ENCODE data around the gene BRD7. TPM values are rescaled to one million over a fixed set of nuclear protein-coding genes. Genes with fewer than 3 reads are reported as not detected.

BRD7 gene
- total RNA-seq, 1 experiment from 2014 or later, result 81.6 TPM

GRCh38 chr16:50280932-50281331 is 87.9 kb downstream of the BRD7 start:
- Histone ChIP-seq H3K4me1 (no peaks in the 10 kb centered on the region), H3K9me3 (replicated peaks) (peaks cover 4% of the 10 kb centered on the region), H3K36me3 (no peaks in the 10 kb centered on the region; the same call in 1 of the 2 replicates), H3K4me3 (no peak overlapping the region), H3K27me3 (no peaks in the 10 kb centered on the region), H3K27ac (no peak overlapping the region)
- no peak for DNase-seq

- no peak for DNase-seq
- no peaks in the 10 kb centered on the region for H3K27me3 ChIP-seq
- no peak overlapping the region for H3K4me3 ChIP-seq
- H3K36me3 ChIP-seq, result no peaks in the 10 kb centered on the region; the same call in 1 of the 2 replicates
- no peaks in the 10 kb centered on the region for H3K4me1 ChIP-seq
- no peak overlapping the region for H3K27ac ChIP-seq
- peaks cover 4% of the 10 kb centered on the region for H3K9me3 ChIP-seq (replicated peaks)
Observed at GRCh38 chr16:50279504-50279865, 89.3 kb downstream of the BRD7 start.

GRCh38 chr16:50278251-50278650 is 90.5 kb downstream of the BRD7 start:
- Histone ChIP-seq H3K36me3 (no peaks in the 10 kb centered on the region; the same call in 1 of the 2 replicates), H3K27ac (no peak overlapping the region), H3K9me3 (replicated peaks) (peaks cover 4% of the 10 kb centered on the region), H3K27me3 (no peaks in the 10 kb centered on the region), H3K4me1 (no peaks in the 10 kb centered on the region), H3K4me3 (no peak overlapping the region)
- no peak for DNase-seq

- H3K27me3 ChIP-seq, result no peaks in the 10 kb centered on the region
- H3K27ac ChIP-seq, result no peak overlapping the region
- H3K36me3 ChIP-seq, result no peaks in the 10 kb centered on the region; the same call in 1 of the 2 replicates
- H3K9me3 ChIP-seq (replicated peaks), result peaks cover 4% of the 10 kb centered on the region
- no peaks in the 10 kb centered on the region for H3K4me1 ChIP-seq
- DNase-seq, result no peak
- no peak overlapping the region for H3K4me3 ChIP-seq
Observed at GRCh38 chr16:50276801-50277555, 91.8 kb downstream of the BRD7 start.

- Histone ChIP-seq H3K9me3 (replicated peaks) (peaks cover 4% of the 10 kb centered on the region), H3K4me1 (no peaks in the 10 kb centered on the region), H3K4me3 (no peak overlapping the region), H3K27ac (no peak overlapping the region), H3K27me3 (no peaks in the 10 kb centered on the region), H3K36me3 (no peaks in the 10 kb centered on the region; the same call in 1 of the 2 replicates)
- DNase-seq, result no peak
Observed at GRCh38 chr16:50276326-50276640, 92.5 kb downstream of the BRD7 start.

- Histone ChIP-seq H3K4me3 (no peak overlapping the region), H3K9me3 (replicated peaks) (peaks cover 4% of the 10 kb centered on the region), H3K4me1 (no peaks in the 10 kb centered on the region), H3K36me3 (no peaks in the 10 kb centered on the region; the same call in 1 of the 2 replicates), H3K27ac (no peak overlapping the region), H3K27me3 (no peaks in the 10 kb centered on the region)
- DNase-seq, result no peak
Observed at GRCh38 chr16:50275428-50276325, 93.1 kb downstream of the BRD7 start.

GRCh38 chr16:50275098-50275415 is 93.7 kb downstream of the BRD7 start:
- Histone ChIP-seq H3K9me3 (replicated peaks) (peaks cover 4% of the 10 kb centered on the region), H3K4me1 (no peaks in the 10 kb centered on the region), H3K4me3 (no peak overlapping the region), H3K36me3 (no peaks in the 10 kb centered on the region; the same call in 1 of the 2 replicates), H3K27ac (no peak overlapping the region), H3K27me3 (no peaks in the 10 kb centered on the region)
- DNase-seq, result no peak

GRCh38 chr16:50274326-50275097 is 94.3 kb downstream of the BRD7 start:
- no peak for DNase-seq
- no peaks in the 10 kb centered on the region for H3K4me1 ChIP-seq
- no peak overlapping the region for H3K27ac ChIP-seq
- H3K9me3 ChIP-seq (replicated peaks), result peaks cover 4% of the 10 kb centered on the region
- H3K36me3 ChIP-seq, result no peaks in the 10 kb centered on the region; the same call in 1 of the 2 replicates
- no peak overlapping the region for H3K4me3 ChIP-seq
- no peaks in the 10 kb centered on the region for H3K27me3 ChIP-seq

GRCh38 chr16:50273888-50274325 is 94.9 kb downstream of the BRD7 start:
- no peak overlapping the region for H3K27ac ChIP-seq
- no peaks in the 10 kb centered on the region for H3K4me1 ChIP-seq
- no peak overlapping the region for H3K4me3 ChIP-seq
- H3K36me3 ChIP-seq, result no peaks in the 10 kb centered on the region; the same call in 1 of the 2 replicates
- H3K27me3 ChIP-seq, result no peaks in the 10 kb centered on the region
- H3K9me3 ChIP-seq (replicated peaks), result peaks cover 4% of the 10 kb centered on the region
- no peak for DNase-seq

GRCh38 chr16:50273382-50273690 is 95.5 kb downstream of the BRD7 start:
- Histone ChIP-seq H3K36me3 (no peaks in the 10 kb centered on the region; the same call in 1 of the 2 replicates), H3K4me3 (no peak overlapping the region), H3K27me3 (no peaks in the 10 kb centered on the region), H3K9me3 (replicated peaks) (peaks cover 4% of the 10 kb centered on the region), H3K4me1 (peaks cover 4% of the 10 kb centered on the region), H3K27ac (no peak overlapping the region)
- no peak for DNase-seq

GRCh38 chr16:50272687-50273381 is 96.0 kb downstream of the BRD7 start:
- H3K27me3 ChIP-seq, result no peaks in the 10 kb centered on the region
- H3K4me3 ChIP-seq, result no peak overlapping the region
- H3K27ac ChIP-seq, result no peak overlapping the region
- H3K4me1 ChIP-seq, result peaks cover 9% of the 10 kb centered on the region
- H3K9me3 ChIP-seq (replicated peaks), result peaks cover 4% of the 10 kb centered on the region
- H3K36me3 ChIP-seq, result no peaks in the 10 kb centered on the region
- no peak for DNase-seq

- no peak for DNase-seq
- no peaks in the 10 kb centered on the region for H3K27me3 ChIP-seq
- H3K4me1 ChIP-seq, result peaks cover 16% of the 10 kb centered on the region
- H3K27ac ChIP-seq, result no peak overlapping the region
- no peaks in the 10 kb centered on the region for H3K36me3 ChIP-seq
- peaks cover 3% of the 10 kb centered on the region for H3K9me3 ChIP-seq (replicated peaks)
- H3K4me3 ChIP-seq, result no peak overlapping the region
Observed at GRCh38 chr16:50272111-50272571, 96.6 kb downstream of the BRD7 start.

GRCh38 chr16:50271148-50272041 is 97.4 kb downstream of the BRD7 start:
- no peaks in the 10 kb centered on the region for H3K9me3 ChIP-seq (replicated peaks)
- H3K36me3 ChIP-seq, result no peaks in the 10 kb centered on the region
- peaks cover 18% of the 10 kb centered on the region for H3K4me1 ChIP-seq
- no peak for DNase-seq
- H3K27ac ChIP-seq, result no peak overlapping the region
- no peaks in the 10 kb centered on the region for H3K27me3 ChIP-seq
- no peak overlapping the region for H3K4me3 ChIP-seq
